ENCODE results near the gene CCDC83. TPM values are rescaled to one million over a fixed set of nuclear protein-coding genes. Genes with fewer than 3 reads are reported as not detected.
A peak's percentile ranks its signal among the peaks of the same experiment; 100 is the strongest.
"Not testable (repeated sequence)": the region's sequence is repeated elsewhere in the genome, so short reads cannot be mapped to it uniquely, and the experiment has no call there.

Gene CCDC83
- total RNA-seq, 1 donor from 2014 or later, result not detected

- no peak for DNase-seq (ENCODE audit: low spot score)
Measured at GRCh38 chr11:85939099-85940015, 84.2 kb downstream of the CCDC83 start.

GRCh38 chr11:85941380-85941973 is 86.3 kb downstream of the CCDC83 start:
- DNase-seq (ENCODE audit: low spot score), result peak; percentile 56

DNA sequence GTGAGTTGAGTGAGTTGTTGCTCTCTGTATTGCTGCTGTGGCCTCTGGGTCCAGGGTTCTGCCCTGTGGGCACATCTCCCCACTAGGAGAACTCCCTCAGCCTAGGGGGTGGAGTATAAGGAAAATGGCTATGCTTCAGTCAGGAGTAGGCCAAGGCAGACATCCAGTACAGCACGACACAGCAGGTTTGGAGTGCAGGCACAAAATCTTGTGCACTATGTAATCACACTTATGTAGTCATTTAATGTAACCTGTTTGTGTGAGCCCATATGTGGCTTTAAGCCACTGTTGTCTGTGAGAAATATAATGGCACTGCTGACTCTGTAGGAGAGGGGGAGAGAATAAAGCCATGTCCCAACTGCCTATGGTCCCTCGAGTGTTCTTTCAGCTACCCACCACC is 90.1 kb downstream of the CCDC83 start:
- no peak for DNase-seq (ENCODE audit: low spot score)

DNA sequence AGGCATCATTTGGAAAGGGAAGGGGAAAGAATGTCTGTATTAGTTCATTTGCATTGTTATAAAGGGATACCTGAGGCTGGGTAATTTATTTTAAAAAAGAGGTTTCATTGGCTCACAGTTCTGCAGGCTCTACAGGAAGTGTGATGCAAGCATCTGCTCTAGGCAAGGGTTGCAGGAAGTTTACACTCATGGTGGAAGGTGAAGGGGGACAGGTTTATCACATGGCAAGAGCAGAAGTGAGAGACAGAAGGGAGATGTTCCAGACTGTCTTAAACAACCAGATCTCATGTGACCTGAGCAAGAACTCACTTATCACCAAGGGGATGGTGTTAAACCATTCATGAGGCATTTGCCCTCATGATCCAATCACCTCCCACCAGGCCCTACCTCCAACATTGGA is 90.6 kb downstream of the CCDC83 start:
- DNase-seq (ENCODE audit: low spot score), result no peak

DNA sequence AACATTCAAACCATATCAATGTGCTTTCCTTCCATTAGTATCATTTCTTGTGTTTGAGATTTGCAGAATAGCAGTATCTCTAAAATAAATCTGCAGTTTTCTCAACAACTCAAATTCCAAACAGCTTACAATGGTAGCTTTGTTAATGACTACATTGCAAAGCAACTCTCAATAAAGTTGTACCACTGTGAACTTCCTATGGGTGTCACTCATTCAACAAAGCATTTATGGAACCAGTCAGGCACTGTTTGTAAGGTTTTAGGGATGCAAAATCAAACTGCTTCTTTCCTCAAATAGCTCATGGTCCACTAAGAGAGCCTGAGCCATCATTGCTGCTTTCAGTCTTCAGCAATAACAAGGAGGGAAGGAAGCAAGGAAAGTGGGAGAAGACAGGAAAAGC is 91.0 kb downstream of the CCDC83 start:
- DNase-seq (ENCODE audit: low spot score), result no peak

DNA sequence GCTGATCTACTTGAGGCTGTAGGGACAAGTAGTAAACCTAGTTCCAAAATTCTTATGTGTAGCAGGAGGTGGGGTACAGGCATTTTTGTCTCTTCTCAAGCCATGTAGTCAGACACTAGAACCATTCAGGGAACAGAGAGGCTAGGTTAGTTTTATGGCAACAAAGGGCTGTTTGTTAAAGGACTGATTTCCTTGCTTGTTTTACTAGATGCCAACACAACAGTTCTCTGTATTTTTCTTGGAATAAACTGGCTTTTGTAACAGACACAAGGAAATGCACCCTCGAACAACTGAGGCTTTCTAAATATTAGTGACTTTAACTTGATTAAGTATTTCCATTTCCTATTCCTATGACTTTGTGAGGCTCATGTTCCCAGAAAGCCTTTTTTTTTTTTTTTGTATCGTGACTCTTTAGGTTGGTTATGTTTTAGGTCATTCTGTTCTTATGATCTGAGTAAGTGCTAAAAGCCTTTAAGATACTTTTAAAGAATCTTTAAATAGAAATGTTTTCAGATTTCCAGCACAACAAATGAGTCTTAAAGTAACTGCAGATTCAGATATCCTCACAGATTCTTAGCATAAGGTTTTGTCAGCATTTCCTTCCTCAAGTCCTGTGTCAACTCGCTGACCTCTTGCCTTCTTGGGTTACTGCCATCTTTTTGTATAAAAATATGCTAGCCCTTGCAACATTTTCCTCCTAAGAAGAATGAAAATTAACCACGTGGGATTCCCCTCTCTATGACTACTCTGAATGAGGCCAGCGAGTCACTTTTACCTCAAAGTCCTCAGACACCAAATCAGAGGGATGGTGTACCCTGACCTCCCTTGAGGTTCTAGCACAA is 92.5 kb downstream of the CCDC83 start:
- DNase-seq (ENCODE audit: low spot score), result peak; percentile 51

DNA sequence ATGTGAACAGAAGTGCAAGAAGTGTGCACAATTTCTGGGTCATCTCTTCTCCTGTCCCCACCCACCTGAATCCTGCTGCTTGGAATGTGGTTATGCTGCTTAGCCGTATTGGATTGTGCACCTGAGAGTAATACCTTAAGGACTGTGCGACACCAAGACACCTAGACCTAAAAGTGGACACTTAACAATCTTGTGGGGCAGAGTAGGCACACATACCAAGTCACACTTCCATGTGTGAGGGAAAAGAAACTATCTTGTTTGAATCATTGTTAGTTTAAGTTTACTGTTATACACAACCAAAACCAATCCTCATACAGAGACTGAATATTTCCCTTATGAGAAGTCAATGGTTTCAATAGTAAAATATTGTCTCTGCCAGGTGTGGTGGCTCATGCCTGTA is 93.7 kb downstream of the CCDC83 start:
- DNase-seq (ENCODE audit: low spot score), result no peak

- no peak for DNase-seq (ENCODE audit: low spot score)
Measured at GRCh38 chr11:85949798-85950197, 94.6 kb downstream of the CCDC83 start.

GRCh38 chr11:85950317-85951048 is 95.3 kb downstream of the CCDC83 start:
- DNase-seq (ENCODE audit: low spot score), result no peak

- no peak for DNase-seq (ENCODE audit: low spot score)
Measured at GRCh38 chr11:85951049-85951405, 95.8 kb downstream of the CCDC83 start.

GRCh38 chr11:85951428-85952107 is 96.4 kb downstream of the CCDC83 start:
- DNase-seq (ENCODE audit: low spot score), result no peak

DNA sequence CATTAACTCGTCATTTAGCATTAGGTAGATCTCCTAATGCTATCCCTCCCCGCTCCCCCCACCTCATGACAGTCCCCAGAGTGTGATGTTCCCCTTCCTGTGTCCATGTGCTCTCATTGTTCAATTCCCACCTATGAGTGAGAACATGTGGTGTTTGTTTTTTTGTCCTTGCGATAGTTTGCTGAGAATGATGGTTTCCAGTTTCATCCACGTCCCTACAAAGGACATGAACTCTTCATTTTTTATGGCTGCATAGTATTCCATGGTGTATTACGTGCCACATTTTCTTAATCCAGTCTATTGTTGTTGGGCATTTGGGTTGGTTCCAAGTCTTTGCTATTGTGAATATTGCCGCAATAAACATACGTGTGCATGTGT is 96.9 kb downstream of the CCDC83 start:
- DNase-seq (ENCODE audit: low spot score), result not testable (repeated sequence)

DNA sequence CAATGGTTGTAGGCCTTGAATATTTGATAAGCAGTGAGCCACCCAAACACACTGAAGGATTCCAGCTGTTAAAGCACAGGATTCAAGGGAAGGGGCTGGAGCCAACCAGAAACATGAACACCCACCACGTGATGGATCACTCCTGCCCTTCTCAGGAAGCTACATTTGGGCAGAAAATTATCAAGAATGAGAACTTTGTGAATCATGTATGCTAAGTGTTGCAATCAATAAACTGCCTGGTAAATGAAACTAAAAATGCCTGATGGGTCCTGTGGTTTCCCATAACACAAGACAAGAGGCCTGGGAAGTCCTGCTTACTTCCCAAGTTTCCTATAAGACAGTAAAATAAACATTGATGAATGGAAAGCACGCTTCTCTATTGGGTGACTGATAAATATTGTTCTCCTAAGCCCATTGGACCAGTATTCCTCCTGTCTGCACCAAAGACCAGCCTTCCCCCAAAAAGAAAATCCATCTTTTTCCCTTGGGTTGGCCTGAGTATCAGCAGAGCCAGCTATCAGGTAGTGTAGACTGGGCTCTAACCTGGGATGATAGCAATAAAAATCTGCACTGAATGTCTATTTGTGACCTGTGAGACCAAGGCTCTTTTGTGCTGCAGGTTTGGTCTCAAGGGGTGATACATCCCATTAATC is 98.4 kb downstream of the CCDC83 start:
- DNase-seq (ENCODE audit: low spot score), result no peak

GRCh38 chr11:85955531-85955930 is 100.3 kb downstream of the CCDC83 start:
- no peak for DNase-seq (ENCODE audit: low spot score)

DNA sequence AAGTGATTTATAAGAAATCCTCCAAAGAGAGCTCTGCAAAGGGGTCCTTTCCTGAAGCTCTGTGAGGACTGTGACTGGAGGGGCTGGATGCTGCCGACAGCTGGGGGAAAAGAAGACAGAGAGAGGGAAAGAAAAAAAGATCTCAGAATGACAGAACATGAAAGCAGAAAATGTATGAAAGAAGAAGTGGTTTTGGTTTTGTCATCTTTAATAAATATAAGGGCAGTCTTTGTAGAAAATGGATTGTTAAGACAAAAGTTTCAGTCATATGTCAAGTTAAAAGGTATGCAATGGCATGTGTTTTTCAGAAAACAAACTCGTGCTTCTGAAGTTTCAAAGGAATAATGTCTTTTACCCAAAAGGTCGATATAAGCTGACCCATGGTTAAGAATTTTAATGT is 105.5 kb downstream of the CCDC83 start:
- DNase-seq (ENCODE audit: low spot score), result no peak

GRCh38 chr11:85961130-85961529 is 105.9 kb downstream of the CCDC83 start:
- DNase-seq (ENCODE audit: low spot score), result no peak

- DNase-seq (ENCODE audit: low spot score), result no peak
Measured at GRCh38 chr11:85961930-85962363, 106.8 kb downstream of the CCDC83 start.

- no peak for DNase-seq (ENCODE audit: low spot score)
Measured at GRCh38 chr11:85965202-85965601, 110.0 kb downstream of the CCDC83 start.

DNA sequence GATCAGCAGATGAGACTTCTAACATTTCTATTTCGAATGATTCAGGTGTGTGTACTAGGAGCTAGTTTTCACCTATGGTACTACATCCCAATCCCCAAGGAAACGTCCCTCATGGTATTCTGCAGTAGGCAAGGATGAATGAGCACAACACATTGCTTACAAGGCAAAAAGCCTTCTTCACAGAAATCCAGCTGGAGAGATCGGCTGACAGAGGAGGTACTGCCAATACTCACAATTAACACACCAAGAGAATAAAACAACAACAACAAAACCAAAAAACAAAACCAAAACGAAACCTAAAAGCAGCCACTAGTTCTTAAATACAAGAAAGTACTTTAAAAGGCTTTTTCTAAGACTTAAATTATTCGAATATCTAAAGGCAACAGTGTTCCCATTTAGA is 112.3 kb downstream of the CCDC83 start:
- no peak for DNase-seq (ENCODE audit: low spot score)

Data from mucosa of gallbladder (tissue), 1 donor.